A549 (cell line): ENCODE results near the gene UBE2K. TPM values are rescaled to one million over a fixed set of nuclear protein-coding genes. Genes with fewer than 3 reads are reported as not detected.

ENCODE experiments used
- ATAC-seq, 2 experiments: fragments of 200-7000 bp in 1 of 2; fragments of >200 bp in 1 of 2; cut with Nextera tagmentation in 1 of 2; cut with Tn5 transposase in 1 of 2; 3 replicates each; pipeline versions ENCODE4 v1.8.0 to v1.9.1; 2018 to 2020; ENCODE audit warnings: mild to moderate bottlenecking in 1 of 2, moderate library complexity in 1 of 2
- CTCF ChIA-PET: fragments of 300-600 bp; sonication (Branson Sonifier 250); formaldehyde crosslinking; extraction: SDS; loops from one replicate; lab custom pipeline; 2021; ENCODE audit warnings: antibody characterized with exemption, inconsistent platforms; lab: Yijun Ruan, JAX
- POLR2A ChIA-PET: fragments of 350-600 bp; formaldehyde crosslinking; extraction: SDS; loops from one replicate; lab custom pipeline; 2021; ENCODE audit warnings: antibody characterized with exemption, inconsistent platforms; lab: Yijun Ruan, JAX
- DNase-seq, 2 experiments: peaks; one replicate each; pipeline versions ENCODE4 v3.0.0 to v3.0.0-alpha.2; 2011 to 2016; ENCODE audit warnings: low read depth in 1 of 2, low spot score in 1 of 2
- FAIRE-seq: peaks from 2 replicates; lab custom pipeline; 2011; peaks lifted over from hg19 to GRCh38; lab: Jason Lieb, UNC
- H3K27ac ChIP-seq, 2 experiments: fragments of >200 bp; sonication (Bioruptor Twin); formaldehyde crosslinking; 3 replicates each; pipeline ENCODE4 v1.5.1; 2016 to 2017
- H3K4me1 ChIP-seq: fragments of >200 bp; sonication (Bioruptor Twin); formaldehyde crosslinking; 3 replicates; pipeline ENCODE4 v1.6.1; 2016
- H3K4me2 ChIP-seq: fragments of >200 bp; sonication (Bioruptor Twin); formaldehyde crosslinking; 3 replicates; pipeline ENCODE4 v1.6.1; 2016
- H3K4me3 ChIP-seq: fragments of >200 bp; sonication (Bioruptor Twin); formaldehyde crosslinking; 3 replicates; pipeline ENCODE4 v1.5.1; 2016
- H3K9me3 ChIP-seq: fragments of >200 bp; sonication (Bioruptor Twin); formaldehyde crosslinking; 3 replicates; pipeline ENCODE4 v1.6.1; 2016
- BHLHE40 ChIP-seq: IDR thresholded peaks from 2 replicates; pipeline ENCODE4 v1.6.1; 2012; ENCODE audit warnings: low read depth, low read length, inconsistent platforms
- EP300 ChIP-seq, 2 experiments: fragments of >200 bp; sonication (Bioruptor Twin); formaldehyde crosslinking; IDR thresholded peaks; 2 replicates in 1 of 2; 3 replicates in 1 of 2; pipeline ENCODE4 v1.6.1; 2016 to 2017
- FOSL2 ChIP-seq, 2 experiments: fragments of 450-650 bp in 1 of 2; fragments of >200 bp in 1 of 2; sonication (Bioruptor Twin) in 1 of 2; formaldehyde crosslinking; IDR thresholded peaks; 2 replicates each; pipeline versions ENCODE4 v1.5.0 to v1.6.1; 2016 to 2020; ENCODE audit warnings: mild to moderate bottlenecking in 1 of 2, moderate library complexity in 1 of 2
- FOXS1 ChIP-seq: fragments of 250-450 bp; sonication (Bioruptor Pico); IDR thresholded peaks from 2 replicates; pipeline ENCODE4 v1.5.0; 2020; ENCODE audit warnings: mild to moderate bottlenecking, moderate library complexity
- JUN ChIP-seq, 2 experiments: fragments of >200 bp; sonication (Bioruptor Twin); formaldehyde crosslinking; IDR thresholded peaks; 2 replicates in 1 of 2; 3 replicates in 1 of 2; pipeline ENCODE4 v1.6.1; 2016 to 2017
- NFE2L2 ChIP-seq: fragments of 150-350 bp; conservative IDR thresholded peaks from 2 replicates; pipeline ENCODE4 v1.6.1; 2014; ENCODE audit warnings: low read length
- NR3C1 ChIP-seq: fragments of >200 bp; sonication (Bioruptor Twin); formaldehyde crosslinking; IDR thresholded peaks from 3 replicates; pipeline ENCODE4 v1.6.1; 2017
- POLR2A ChIP-seq: IDR thresholded peaks from 2 replicates; pipeline ENCODE4 v1.6.1; 2012; ENCODE audit warnings: mild to moderate bottlenecking, low read length
- POLR2AphosphoS2 ChIP-seq: conservative IDR thresholded peaks from 2 replicates; pipeline ENCODE4 v1.6.1; 2012; ENCODE audit warnings: low read length, improper control_type of control experiment, inconsistent platforms
- RAD21 ChIP-seq, 2 experiments: fragments of >200 bp in 1 of 2; sonication (Bioruptor Twin) in 1 of 2; formaldehyde crosslinking in 1 of 2; IDR thresholded peaks in 1 of 2; conservative IDR thresholded peaks in 1 of 2; 2 replicates in 1 of 2; 3 replicates in 1 of 2; pipeline ENCODE4 v1.6.1; 2012 to 2018; ENCODE audit warnings: inconsistent platforms in 1 of 2
- SMC3 ChIP-seq: fragments of >200 bp; sonication (Bioruptor Twin); formaldehyde crosslinking; IDR thresholded peaks from 3 replicates; pipeline ENCODE4 v1.6.1; 2018; ENCODE audit warnings: inconsistent platforms
- ZFP36 ChIP-seq: fragments of 450-650 bp; IDR thresholded peaks from 2 replicates; pipeline ENCODE4 v1.6.1; 2014; ENCODE audit warnings: borderline replicate concordance; ENCODE audit not compliant: partially characterized antibody
- WGBS: methylation state at CpG from one replicate; pipeline ENCODE4 v1.1.6; 2017; ENCODE audit errors: missing lambda C conversion rate; 5-methylcytosine and 5-hydroxymethylcytosine counted together
- polyA plus RNA-seq, 4 experiments: library from polyadenylated mRNA; depleted of rRNA in 3 of 4; stranded (reverse); fragments of >200 nt; fragmentation: RNase III in 1 of 4; extraction: RNeasy Plus Mini Kit Qiagen cat#74134 plus additional on column Dnase treatment in 1 of 4; gene quantifications; 2 replicates in 3 of 4; 3 replicates in 1 of 4; pipeline ENCODE4 v1.2.3, GENCODE V29; 2011 to 2017
- TF ChIP-seq, protein P1 (sequence below): IDR thresholded peaks from 2 replicates; pipeline ENCODE4 v1.6.1; 2012; ENCODE audit warnings: low read depth, borderline replicate concordance
- TF ChIP-seq, protein P2 (sequence below): fragments of 250-450 bp; sonication (Bioruptor Pico); IDR thresholded peaks from 2 replicates; pipeline ENCODE4 v1.5.0; 2021; ENCODE audit warnings: mild to moderate bottlenecking, moderate library complexity, borderline replicate concordance
- TF ChIP-seq, protein P3 (sequence below): IDR thresholded peaks from 2 replicates; pipeline ENCODE4 v1.6.1; 2012
- TF ChIP-seq, protein P4 (sequence below): fragments of >200 bp; sonication (Bioruptor Twin); formaldehyde crosslinking; IDR thresholded peaks from 3 replicates; pipeline ENCODE4 v1.6.1; 2016
- TF ChIP-seq, protein P5 (sequence below): fragments of >200 bp; sonication (Bioruptor Twin); formaldehyde crosslinking; IDR thresholded peaks from 2 replicates; pipeline ENCODE4 v1.6.1; 2016
- TF ChIP-seq, protein P6 (sequence below): IDR thresholded peaks from 2 replicates; pipeline ENCODE4 v1.6.1; 2012

Gene UBE2K
- polyA plus RNA-seq, 2 of the 4 experiments (the other 2 are of a cell fraction) = 103 to 130 TPM

DNA sequence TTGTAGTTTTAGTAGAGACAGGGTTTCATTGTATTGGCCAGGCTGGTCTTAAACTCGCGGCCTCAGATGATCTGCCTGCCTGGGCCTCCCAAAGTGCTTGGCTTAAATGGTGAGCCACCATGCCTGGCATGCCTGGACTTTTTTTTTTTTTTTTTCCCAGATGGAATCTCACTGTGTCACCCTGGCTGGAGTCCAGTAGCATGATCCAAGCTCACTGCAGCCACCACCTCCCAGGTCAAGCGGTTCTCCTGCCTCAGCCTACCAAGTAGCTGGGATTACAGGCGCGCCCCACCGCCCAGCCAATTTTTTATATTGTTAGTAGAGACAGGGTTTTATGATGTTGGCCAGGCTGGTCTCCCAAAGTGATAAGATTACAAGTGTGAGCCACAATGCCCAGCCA is 8.4 kb downstream of the UBE2K start:
- ATAC-seq = peak; percentile 62 to 85; a peak in 4 of 6 replicates
- no peak for FAIRE-seq
- peak in 1 of 2 experiments; percentile 60 for DNase-seq
- H3K27ac ChIP-seq = peak overlapping the region in 1 of 2 experiments; percentile 63; a peak in 2 of 6 replicates
- H3K4me1 ChIP-seq = peaks cover 36% of the 10 kb centered on the region
- H3K4me2 ChIP-seq = peak overlapping the region; percentile 37
- no peaks in the 10 kb centered on the region for H3K9me3 ChIP-seq
- ChIA-PET CTCF (no interaction called here), POLR2A (interaction anchor here (0.6 to 0.7 kb wide), 2 partner anchors 112 to 348 kb away, joined by 3 to 4 read pairs; no protein-coding TSS in a partner anchor)
- no peak overlapping the region for H3K4me3 ChIP-seq
- WGBS = 60% methylated on average over 3 of the region's 6 CpGs
- no peak for TF ChIP-seq NFE2L2
- TF ChIP-seq, protein P1, sequence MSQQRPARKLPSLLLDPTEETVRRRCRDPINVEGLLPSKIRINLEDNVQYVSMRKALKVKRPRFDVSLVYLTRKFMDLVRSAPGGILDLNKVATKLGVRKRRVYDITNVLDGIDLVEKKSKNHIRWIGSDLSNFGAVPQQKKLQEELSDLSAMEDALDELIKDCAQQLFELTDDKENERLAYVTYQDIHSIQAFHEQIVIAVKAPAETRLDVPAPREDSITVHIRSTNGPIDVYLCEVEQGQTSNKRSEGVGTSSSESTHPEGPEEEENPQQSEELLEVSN = no peak

DNA sequence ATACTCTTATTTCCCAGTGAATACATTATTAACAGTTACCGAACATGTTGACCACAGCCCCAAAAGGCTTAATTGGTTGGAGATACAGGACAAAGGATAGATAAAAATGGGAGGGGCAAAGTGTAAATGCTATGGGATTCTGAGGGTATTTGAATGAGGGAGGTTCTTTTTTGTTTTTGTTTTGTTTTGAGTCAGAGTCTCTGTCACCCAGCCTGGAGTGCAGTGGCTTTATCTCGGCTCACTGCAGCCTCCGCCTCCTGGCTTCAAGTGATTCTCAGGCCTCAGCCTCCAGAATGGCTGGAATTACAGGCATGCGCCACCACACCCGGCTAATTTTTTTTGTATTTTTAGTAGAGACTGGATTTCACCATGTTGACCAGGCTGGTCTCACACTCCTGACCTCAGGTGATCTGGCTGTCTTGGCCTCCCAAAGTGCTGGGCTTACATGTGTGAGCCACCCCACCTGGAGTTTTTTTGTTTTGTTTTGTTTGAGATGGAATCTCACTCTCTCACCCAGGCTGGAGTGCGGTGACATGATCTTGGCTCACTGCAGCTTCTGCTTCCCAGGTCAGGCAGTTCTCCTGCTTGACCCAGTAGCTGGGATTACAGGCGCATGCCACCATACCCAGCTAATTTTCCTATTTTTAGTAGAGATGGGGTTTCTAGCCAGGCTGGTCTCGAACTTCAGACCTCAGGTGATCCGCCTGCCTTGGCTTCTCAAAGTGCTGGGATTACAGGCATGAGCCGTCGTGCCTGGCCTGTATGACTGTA is 9.0 kb downstream of the UBE2K start:
- 81% methylated on average over 11 of the region's 11 CpGs for WGBS
- Histone ChIP-seq H3K4me1 (peaks cover 36% of the 10 kb centered on the region), H3K9me3 (no peaks in the 10 kb centered on the region), H3K4me3 (no peak overlapping the region), H3K4me2 (peak overlapping the region; percentile 37), H3K27ac (peak overlapping the region in 1 of 2 experiments; percentile 63; a peak in 2 of 6 replicates)
- FAIRE-seq (no peak), ATAC-seq (peak in 1 of 2 experiments; percentile 64; a peak in 3 of 6 replicates), DNase-seq (peak in 1 of 2 experiments; percentile 29)
- ChIA-PET CTCF (interaction anchor here (1.3 kb wide), 1 partner anchor 237 kb away, joined by 3 read pairs; no protein-coding TSS in a partner anchor), POLR2A (interaction anchor here (0.6 to 0.7 kb wide), 2 partner anchors 112 to 348 kb away, joined by 3 to 4 read pairs; no protein-coding TSS in a partner anchor)
- TF ChIP-seq BHLHE40 (no peak), FOSL2 (IDR thresholded peaks at IDR 0.05) (no peak), FOSL2 (CRISPR knock-in tag; IDR thresholded peaks at IDR 0.05) (no peak), POLR2A (no peak)
- TF ChIP-seq, protein P2, sequence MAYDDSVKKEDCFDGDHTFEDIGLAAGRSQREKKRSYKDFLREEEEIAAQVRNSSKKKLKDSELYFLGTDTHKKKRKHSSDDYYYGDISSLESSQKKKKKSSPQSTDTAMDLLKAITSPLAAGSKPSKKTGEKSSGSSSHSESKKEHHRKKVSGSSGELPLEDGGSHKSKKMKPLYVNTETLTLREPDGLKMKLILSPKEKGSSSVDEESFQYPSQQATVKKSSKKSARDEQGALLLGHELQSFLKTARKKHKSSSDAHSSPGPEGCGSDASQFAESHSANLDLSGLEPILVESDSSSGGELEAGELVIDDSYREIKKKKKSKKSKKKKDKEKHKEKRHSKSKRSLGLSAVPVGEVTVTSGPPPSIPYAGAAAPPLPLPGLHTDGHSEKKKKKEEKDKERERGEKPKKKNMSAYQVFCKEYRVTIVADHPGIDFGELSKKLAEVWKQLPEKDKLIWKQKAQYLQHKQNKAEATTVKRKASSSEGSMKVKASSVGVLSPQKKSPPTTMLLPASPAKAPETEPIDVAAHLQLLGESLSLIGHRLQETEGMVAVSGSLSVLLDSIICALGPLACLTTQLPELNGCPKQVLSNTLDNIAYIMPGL = no peak
- TF ChIP-seq, protein P3, sequence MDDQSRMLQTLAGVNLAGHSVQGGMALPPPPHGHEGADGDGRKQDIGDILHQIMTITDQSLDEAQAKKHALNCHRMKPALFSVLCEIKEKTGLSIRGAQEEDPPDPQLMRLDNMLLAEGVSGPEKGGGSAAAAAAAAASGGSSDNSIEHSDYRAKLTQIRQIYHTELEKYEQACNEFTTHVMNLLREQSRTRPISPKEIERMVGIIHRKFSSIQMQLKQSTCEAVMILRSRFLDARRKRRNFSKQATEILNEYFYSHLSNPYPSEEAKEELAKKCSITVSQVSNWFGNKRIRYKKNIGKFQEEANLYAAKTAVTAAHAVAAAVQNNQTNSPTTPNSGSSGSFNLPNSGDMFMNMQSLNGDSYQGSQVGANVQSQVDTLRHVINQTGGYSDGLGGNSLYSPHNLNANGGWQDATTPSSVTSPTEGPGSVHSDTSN = no peak

DNA sequence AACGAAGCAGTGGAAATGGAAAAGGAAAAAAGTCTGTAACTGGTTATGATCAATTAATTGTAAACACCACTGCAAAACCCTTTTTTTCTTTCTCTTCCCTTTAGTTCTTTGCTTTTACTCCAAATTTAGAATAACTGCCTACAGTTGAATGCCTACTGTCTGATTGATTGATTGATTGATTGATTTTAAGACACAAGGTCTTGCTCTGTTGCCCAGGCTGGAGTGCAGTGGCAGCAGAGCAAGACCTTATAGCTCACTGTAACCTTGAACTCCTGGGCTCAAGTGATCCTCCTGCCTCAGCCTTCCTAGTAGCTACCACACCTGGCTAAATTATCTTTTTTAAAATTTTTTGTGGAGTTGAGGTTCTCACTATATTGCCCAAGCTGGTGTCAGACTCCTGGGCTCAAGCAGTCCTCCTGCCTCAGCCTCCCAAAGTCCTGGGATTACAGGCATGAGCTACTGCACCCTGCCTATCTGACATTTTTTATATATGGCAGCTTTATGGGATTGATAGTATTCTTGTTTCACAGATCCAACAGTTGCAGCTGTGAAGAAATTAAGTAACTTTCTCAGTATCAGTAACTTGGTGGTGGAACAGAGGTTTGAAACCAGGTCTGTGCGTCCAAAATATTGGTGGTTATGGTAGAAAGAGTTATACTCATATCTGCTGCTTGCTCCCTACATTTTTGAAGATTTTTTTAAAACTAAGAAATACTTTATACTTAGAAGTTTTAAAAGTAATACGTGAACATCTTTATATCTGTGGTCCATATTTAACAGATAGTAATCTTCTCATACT is 12.4 kb downstream of the UBE2K start:
- Histone ChIP-seq H3K9me3 (no peaks in the 10 kb centered on the region), H3K4me2 (no peak overlapping the region), H3K4me1 (peaks cover 36% of the 10 kb centered on the region), H3K4me3 (no peak overlapping the region), H3K27ac (no peak overlapping the region)
- ATAC-seq = no peak
- POLR2A ChIA-PET = interaction anchor here (0.6 to 0.8 kb wide), 2 partner anchors 12 to 23 kb away, joined by 3 to 7 read pairs; partner anchors contain the start of gene UBE2K
- 89% methylated on average over 3 of the region's 3 CpGs for WGBS
- CTCF ChIA-PET = no interaction called here
- DNase-seq = no peak
- TF ChIP-seq, protein P1 = no peak
- TF ChIP-seq, protein P4, sequence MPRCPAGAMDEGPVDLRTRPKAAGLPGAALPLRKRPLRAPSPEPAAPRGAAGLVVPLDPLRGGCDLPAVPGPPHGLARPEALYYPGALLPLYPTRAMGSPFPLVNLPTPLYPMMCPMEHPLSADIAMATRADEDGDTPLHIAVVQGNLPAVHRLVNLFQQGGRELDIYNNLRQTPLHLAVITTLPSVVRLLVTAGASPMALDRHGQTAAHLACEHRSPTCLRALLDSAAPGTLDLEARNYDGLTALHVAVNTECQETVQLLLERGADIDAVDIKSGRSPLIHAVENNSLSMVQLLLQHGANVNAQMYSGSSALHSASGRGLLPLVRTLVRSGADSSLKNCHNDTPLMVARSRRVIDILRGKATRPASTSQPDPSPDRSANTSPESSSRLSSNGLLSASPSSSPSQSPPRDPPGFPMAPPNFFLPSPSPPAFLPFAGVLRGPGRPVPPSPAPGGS = no peak
- TF ChIP-seq NR3C1 (no peak), BHLHE40 (no peak), SMC3 (no peak), JUN (IDR thresholded peaks at IDR 0.05) (no peak), RAD21 (conservative IDR thresholded peaks at IDR 0.05 in 1 of 2, IDR thresholded peaks at IDR 0.05 in 1 of 2) (no peak), POLR2AphosphoS2 (no peak), FOXS1 (CRISPR knock-in tag) (no peak), EP300 (IDR thresholded peaks at IDR 0.05) (no peak), NFE2L2 (no peak), ZFP36 (no peak)
- TF ChIP-seq, protein P5, sequence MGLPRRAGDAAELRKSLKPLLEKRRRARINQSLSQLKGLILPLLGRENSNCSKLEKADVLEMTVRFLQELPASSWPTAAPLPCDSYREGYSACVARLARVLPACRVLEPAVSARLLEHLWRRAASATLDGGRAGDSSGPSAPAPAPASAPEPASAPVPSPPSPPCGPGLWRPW = no peak
- TF ChIP-seq, protein P6, sequence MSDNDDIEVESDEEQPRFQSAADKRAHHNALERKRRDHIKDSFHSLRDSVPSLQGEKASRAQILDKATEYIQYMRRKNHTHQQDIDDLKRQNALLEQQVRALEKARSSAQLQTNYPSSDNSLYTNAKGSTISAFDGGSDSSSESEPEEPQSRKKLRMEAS = no peak
- FAIRE-seq = no peak
